GM19099 (cell line): Measurements from ENCODE around the gene CKAP2L.

Source experiments
- POLR2A ChIP-seq: IDR thresholded peaks from 3 replicates; pipeline ENCODE4 v1.6.1; 2011; ENCODE audit warnings: low read depth; ENCODE audit not compliant: insufficient read length; ENCODE audit errors: extremely low read depth

Gene CKAP2L

DNA sequence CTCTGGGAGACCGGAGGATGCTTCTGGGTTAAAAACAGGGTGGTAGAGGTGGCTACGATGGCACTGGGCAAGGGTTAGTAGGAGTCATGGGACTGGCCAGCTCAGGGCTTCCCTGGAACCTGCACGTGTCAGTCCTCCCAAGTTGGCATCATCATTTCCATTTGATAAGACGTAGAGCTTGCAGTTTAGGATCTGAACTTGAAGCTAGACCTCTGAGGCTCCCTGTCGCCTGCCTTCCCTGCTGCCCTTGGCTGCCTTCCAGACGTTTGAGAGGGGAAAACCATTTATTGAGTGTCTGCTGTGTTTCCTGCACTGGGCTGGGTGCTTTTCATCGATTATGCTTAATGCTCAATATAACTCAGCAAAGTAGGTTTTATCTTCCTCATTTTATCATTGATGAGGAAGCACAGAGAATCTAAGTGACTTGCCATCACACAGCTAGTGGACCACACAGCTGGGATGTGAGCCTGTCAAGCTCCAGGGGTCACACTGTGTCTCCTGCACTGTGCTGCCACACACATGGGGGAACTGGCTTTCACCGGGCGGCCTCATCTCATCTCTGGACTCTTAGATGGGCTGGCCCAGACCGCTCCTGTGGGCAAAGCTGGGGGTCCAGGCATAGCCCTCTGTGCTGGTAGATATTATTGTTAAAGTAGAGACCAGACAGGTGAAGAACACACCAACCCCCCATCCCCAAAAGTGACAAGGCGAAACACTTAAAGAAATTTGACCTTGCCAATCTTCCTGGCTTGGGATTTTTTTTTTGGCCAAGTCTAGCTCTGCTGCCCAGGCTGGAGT lies 35.8 kb downstream of the CKAP2L start:
- no peak for TF ChIP-seq POLR2A

DNA sequence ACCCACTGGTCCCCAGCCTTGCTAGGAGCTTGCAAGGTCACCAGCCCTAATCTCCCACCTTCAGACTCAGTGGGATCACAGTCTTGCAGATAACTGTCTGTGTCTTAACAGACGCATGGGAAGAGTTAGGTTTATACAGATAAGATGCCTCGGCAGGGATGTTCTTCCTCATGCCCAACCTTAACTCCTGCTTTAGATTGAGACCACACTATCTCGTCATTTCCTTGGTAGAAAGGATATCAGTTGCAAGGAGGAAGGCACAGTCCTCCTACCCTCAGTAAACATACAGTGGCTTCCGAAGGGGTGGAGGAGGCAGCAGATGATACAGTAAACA lies 36.4 kb downstream of the CKAP2L start:
- TF ChIP-seq POLR2A: no peak

DNA sequence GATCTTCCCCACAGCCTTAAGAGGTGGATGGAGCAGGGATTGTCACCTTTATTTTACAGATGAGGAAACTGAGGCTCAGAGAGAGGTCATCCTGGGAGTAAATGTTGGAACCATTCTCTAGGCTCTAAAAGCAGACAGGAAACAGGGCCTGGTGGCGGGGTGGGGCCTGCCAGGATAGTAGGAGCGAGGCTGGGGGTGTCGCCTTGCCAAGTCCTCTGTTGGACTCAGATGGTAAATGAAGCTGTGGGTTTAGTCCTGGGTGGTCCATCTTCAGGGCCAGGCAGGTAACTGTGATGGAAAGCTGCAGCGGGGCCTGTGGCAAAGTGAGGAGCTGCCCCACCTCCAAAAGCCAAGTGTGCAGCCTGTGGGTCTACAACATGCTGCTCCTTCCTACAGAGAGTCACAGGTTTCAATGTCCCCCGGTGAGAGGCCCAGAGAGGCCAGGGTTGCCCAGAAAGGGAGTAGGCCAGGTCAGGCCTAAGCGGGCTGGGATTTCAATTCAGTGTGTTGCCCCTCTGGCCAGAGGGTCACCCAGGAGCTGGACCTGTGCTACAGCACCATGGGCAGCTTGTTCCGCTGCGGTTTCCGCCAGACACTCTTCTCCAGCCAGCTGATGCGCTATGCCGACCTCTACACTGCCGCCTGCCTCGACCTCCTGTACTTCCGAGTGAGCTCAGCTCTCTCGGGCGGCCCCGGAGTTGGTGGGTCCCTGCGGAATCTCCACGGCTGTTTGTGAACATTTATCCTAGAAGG lies 37.0 kb downstream of the CKAP2L start:
- TF ChIP-seq POLR2A: no peak

DNA sequence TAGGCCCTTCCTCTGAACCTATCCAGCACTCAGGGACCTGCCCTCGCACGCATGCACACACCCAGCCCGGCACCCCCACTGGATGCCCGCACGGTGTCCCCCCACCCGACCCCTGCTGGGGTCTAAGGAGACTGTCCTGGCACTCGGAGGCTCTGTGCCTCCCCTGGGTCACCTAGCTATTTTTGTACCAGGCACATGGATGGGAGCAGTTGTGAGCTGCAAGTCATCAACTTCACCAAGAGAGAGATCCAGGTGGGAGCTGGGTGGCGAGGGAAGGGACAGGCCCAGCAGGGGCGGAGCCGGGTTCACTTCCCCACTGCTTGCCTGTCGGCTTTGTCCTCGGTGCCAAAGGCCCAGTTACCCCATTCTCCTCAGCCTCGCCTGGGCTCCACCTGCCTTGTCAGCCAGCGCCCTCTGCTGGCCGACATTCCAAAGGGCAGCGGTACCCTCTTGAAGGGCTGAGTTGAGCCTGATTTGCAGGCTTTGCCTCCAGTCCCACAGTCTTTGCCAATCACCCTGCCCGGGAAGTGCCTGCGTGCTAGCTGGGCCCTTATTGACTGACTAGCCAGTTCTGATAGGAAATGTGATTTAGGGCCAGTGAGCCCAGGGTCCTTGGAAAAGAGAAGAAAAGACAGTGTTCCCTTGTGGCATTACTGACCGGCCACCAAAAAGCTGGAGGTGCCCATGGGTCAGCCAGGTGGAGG lies 37.8 kb downstream of the CKAP2L start:
- no peak for TF ChIP-seq POLR2A

DNA sequence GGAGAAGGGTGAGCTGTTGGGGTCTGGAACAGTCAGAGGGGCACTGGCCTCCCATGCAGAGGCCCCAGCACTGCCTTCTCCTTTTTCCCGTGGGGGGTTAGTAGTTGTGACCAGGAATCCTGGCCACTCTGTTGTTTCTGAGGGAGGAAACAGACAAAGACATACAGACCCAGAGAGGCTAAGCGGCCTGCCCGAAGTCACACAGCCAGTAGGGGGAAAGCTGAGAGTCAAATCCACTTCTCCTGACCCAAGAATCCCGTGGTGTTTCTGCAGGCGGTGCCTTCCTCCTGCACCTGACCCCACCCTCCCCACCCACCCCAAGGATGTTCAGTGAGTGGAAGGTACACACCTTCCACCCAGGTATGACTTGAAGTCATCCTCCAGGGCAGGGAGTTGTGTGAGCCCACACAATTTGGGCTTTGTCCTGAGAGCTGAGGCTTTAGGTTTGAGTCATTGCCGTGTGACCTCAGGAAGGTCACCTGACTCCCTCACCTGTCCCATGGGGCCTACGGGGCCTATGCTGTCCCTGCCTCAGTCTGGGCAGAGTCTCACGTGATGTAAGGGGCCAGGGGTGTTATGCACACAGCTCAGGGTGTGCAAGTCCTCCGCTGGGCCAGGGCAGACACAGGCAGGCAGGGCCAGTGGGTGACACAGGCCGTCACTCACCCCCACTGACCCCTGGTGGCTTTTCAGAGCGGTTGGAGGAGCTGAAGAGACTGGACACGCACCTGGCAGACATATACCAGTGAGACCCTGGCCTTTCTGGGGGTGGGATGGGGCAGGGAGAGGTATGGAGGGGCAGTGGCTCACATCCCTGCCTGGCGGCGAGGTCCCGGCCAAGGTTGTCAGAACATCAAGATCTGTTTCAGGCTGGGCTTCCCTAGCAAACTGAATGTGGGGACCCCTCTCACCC lies 38.6 kb downstream of the CKAP2L start:
- no peak for TF ChIP-seq POLR2A

DNA sequence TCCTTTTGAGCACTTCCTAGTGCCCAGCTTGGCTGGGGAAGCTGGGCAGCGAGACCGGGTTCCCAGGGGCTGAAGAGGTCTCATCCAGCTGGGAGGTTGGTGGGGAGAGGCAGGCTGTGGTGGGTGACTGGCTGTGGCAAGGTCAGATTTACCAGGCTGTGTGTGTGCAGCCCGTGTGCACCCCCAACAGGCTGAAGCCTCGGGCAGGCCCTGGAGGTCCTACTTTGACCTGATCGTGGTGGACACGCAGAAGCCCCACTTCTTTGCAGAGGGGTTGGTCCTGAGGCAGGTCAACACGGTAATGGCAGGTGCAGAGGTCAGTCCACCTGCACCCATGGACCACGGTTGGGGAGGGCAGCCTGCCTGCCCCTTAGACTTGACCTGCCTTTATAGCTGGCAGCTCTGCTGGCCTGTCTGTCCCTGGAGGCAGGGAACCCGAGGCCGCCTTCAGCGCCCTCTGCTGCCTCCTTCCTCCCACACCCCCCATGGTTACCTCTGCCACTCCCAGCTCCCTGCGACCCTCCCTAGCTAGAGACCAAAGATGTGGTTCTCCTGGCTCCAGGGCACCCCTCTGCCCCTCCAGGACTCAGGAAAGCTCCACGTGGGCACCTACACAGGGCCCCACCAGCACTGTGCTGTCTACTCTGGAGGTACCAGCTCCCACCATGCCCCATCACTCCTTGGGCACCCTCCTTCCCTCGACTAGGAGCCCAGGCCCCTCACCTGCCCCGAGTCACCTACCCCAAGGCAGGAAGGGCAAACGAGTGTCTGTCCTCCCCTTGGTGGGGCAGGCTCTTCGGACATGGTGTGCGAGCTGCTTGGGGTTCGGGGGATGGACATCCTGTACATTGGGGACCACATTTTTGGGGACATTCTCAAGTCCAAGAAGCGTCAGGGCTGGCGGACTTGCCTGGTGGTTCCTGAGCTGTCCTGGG lies 39.6 kb downstream of the CKAP2L start:
- no peak for TF ChIP-seq POLR2A

DNA sequence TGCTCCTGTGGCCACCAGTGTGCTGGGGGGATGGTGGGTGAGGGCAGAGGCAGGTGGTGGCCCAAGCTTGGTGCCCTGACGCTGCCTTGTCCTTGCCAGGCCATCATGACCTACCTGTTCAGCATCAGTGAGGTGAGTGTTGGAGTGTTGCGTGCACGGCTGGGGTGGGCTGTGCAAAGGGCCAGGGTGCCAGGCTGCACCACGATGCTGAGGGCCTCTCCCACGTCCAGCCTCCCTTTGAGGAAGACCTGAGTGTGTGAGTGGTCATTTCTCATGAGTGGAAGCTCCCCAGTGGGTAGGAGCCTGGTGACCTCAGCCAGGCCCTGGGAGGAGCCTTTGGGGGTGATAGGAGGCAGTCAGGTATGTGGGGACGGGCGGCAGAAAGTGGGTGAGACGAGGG lies 40.4 kb downstream of the CKAP2L start:
- no peak for TF ChIP-seq POLR2A

DNA sequence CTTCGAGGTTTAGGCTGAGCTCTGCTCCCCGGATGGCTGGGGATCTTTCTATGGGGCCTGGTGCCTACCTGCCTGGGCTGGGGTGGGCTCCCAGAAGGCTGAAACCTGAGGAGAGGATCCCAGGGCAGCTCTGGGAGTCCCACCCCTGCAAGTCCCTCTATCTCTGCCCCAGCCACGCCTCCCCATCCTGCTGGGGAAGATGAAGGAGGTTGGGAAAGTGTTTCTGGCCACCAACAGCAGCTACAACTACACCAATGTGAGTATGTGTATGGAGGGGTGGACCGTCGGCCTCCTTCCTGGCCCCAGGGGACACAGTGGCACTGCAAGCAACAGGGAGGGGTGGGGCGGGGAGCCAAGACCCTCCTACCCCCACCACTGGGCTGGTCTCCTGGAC lies 40.9 kb downstream of the CKAP2L start:
- TF ChIP-seq POLR2A: no peak

DNA sequence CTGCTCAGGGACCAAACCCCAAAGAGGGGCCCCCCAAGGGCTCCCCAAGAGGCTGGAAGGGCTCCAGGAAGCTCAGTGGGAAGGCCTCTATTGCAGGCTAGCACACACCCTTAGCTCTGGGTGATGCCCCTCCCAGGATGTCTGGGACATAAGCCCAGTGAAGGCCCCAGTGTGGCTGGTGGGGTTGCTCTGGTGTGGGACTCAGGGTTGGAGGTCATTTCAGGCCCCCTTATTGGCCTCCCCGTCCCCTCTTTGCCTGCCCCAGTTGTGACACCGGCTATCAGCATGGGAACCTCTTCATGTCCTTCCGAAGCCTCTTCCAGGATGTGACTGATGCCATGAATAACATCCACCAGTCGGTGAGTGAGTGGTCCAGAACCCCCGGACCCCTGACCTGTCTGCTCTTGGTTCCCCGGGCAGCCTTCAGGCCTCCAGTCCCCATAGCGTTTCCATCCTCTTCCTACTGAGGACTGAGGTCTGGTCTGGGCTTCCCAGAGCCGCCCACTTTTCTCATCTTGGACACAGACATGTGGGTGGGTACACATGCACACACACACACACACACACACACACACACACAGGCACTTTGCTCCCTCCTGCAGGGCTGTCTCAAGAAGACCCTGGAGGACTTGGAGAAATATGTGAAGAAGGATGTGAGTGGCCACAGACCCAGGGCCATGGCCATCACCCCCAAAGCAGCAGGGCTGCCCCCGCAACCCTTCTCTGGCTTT lies 41.4 kb downstream of the CKAP2L start:
- no peak for TF ChIP-seq POLR2A

DNA sequence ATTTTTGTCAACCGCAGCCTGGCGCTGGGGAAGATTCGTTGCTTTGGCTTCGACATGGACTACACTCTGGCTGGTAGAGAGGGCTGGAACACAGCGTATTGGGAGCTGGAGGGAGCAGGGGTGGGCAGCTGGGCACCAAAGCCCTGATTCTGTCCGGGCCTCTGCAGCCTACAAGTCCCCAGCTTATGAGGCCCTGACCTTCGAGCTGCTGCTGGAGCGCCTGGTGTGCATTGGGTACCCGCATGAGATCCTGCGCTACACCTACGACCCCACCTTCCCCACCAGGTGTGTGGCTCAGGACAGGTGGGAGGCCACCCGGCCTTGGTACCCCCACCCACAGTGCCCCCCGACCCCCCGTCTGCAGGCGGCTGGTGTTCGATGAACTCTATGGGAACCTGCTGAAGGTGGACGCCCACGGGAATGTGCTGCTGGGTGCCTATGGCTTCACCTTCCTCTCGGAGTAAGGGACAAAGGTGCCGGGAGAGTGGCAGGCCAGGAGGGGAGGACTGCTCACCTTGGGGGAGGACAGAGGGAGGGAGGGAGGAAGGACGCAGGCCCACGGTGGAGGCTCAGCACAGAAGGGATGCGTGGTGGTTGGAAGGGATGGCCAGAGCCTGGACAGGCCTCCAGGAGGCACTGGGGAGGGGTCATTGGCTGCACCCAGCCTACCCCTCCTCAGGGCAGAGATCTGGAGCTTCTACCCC lies 42.4 kb downstream of the CKAP2L start:
- TF ChIP-seq POLR2A: no peak

DNA sequence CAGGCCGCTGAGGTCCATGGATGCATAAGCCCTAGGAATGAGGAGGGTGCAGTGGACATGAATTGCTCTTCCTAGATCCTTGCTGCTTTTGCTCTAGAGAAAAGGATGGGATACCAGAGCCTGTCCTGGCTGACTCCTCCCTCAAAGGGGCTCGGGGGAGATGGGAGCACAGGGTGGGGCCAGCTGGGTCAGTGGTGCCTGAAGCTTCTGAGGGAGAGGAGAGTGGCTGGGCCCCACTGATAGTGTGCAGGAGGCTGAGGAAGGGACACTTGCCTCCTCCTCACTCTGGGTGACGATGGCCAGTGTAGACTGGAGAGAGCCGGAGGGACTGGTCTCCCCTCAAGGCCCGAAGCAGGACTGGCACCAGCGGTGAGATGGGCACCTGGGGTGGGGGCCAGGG lies 43.6 kb downstream of the CKAP2L start, which contains the start of gene NT5DC4:
Gene NT5DC4, plus strand, starts transcription at position 236 of the 400 bp plus-strand sequence. Its CDS starts 60 bp downstream, at position 296.
- no peak for TF ChIP-seq POLR2A

DNA sequence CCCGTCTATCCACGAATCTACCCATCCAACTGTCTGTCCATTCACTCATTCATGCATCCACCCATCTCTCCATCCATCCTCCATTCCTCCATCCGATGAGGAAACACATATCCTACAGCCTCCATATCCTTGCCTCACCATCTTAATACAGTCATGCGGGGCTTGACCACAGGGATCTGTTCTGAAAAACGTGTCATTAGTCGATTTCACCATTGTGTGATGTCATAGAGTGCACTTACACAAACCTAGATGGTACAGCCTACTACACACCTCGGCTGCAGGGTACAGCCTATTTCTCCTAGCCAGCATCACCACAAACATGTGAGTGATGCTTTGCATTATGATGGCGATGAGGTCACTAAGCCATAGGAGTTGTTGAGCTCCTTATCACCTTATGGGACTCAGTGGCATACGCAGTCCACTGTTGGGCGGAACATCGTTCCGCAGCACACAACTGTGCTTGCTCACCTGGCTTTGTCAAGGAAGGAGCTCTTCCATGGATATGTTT lies 45.5 kb downstream of the CKAP2L start:
- TF ChIP-seq POLR2A: no peak
